Astrocyte (in vitro differentiated cells and primary cell): ENCODE results near the gene CSGALNACT2.

Experiments used
- EZH2 ChIP-seq: IDR thresholded peaks from 2 replicates; pipeline ENCODE4 v1.6.1; 2012; ENCODE audit warnings: mild to moderate bottlenecking, low read length, inconsistent platforms; ENCODE audit not compliant: insufficient read depth
- TF ChIP-seq, protein P1 (sequence below): IDR thresholded peaks from 2 replicates; pipeline ENCODE4 v1.5.1; 2011; ENCODE audit warnings: low read depth, mild to moderate bottlenecking, inconsistent platforms, low read length, moderate library complexity; ENCODE audit not compliant: insufficient read depth

DNA sequence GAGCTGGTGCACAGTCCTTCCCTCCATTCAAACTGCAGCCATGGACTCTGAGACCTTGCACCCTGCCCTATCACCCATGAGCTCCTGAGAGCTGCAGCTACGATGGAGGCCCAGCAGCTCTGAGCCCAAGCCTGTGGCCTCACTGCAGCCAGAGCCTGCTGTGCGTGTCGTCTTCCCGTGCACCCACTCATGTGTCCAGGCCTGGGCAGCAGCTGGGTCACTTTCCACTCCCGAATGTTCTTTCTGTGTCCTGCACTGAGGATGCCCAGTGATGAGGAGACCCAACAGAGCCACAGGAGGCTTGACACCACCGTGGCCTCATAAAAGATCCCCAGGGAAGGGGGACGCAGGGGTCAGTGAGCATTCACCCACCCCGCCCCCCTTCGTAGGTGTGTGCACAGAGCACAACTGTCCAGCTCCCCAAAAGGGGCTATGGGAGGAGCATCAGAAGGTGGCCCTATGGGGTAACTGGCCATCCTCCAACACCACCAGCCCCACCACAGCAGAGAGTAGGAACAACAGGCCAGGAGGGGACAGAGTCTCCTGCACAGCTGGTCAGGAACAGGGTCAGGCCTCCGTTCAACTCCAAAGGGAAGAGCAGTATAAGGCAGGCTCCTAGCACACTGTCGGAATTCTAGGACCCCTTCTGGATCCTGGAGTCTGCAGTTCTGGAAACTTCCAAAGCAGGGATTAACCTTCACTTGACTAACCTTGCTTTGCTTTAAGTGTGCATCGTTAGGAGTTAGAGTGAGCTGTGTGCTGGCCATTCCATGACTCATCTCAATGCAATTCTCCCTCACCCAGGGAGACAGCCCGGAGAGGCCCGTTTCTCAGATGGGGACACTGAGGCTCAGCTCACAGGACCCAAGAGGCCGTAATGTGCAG is 76.1 kb downstream of the CSGALNACT2 start:
- TF ChIP-seq, protein P1, sequence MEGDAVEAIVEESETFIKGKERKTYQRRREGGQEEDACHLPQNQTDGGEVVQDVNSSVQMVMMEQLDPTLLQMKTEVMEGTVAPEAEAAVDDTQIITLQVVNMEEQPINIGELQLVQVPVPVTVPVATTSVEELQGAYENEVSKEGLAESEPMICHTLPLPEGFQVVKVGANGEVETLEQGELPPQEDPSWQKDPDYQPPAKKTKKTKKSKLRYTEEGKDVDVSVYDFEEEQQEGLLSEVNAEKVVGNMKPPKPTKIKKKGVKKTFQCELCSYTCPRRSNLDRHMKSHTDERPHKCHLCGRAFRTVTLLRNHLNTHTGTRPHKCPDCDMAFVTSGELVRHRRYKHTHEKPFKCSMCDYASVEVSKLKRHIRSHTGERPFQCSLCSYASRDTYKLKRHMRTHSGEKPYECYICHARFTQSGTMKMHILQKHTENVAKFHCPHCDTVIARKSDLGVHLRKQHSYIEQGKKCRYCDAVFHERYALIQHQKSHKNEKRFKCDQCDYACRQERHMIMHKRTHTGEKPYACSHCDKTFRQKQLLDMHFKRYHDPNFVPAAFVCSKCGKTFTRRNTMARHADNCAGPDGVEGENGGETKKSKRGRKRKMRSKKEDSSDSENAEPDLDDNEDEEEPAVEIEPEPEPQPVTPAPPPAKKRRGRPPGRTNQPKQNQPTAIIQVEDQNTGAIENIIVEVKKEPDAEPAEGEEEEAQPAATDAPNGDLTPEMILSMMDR: no peak
- no peak for TF ChIP-seq EZH2
